B cell (primary cell): Measurements from ENCODE around the gene GNA12. TPM values are rescaled to one million over a fixed set of nuclear protein-coding genes. Genes with fewer than 3 reads are reported as not detected.

Experiments used
- ATAC-seq: fragments of 200-7000 bp; cut with Tn5 transposase; one replicate; pipeline ENCODE4 v1.10.0; 2021; ENCODE audit warnings: low read depth, mild to moderate bottlenecking, moderate number of reproducible peaks, moderate library complexity
- CTCF ChIA-PET: fragments of 350-600 bp; sonication (Branson Sonifier 250); formaldehyde crosslinking; loops from one replicate; lab custom pipeline; 2021; ENCODE audit warnings: antibody characterized with exemption, inconsistent platforms; lab: Charles Lee
- POLR2A ChIA-PET: fragments of 350-600 bp; sonication (Branson Sonifier 250); formaldehyde crosslinking; loops from one replicate; lab custom pipeline; 2021; ENCODE audit warnings: antibody characterized with exemption; lab: Charles Lee
- DNase-seq: peaks from one replicate; pipeline ENCODE4 v3.0.0; 2013
- H2AFZ ChIP-seq: 2 replicates; pipeline ENCODE4 v1.6.1; 2012; ENCODE audit warnings: mild to moderate bottlenecking, low read depth, low read length; ENCODE audit not compliant: insufficient read depth, poor library complexity, severe bottlenecking
- H3K27ac ChIP-seq, 2 donors: 1 replicate in 1 of 2; 2 replicates in 1 of 2; pipeline ENCODE4 v1.5.1; 2012 to 2013; ENCODE audit warnings: low read length in 2 of 2, mild to moderate bottlenecking in 2 of 2, moderate library complexity in 1 of 2
- H3K27me3 ChIP-seq, 4 experiments: fragments of 200-600 bp in 1 of 4; sonication (generic) in 1 of 4; replicated peaks in 1 of 4; 1 replicate in 2 of 4; 2 replicates in 2 of 4; pipeline versions ENCODE4 v1.6.1 to v1.7.0; 2013 to 2016; ENCODE audit warnings: low read length in 3 of 4, mild to moderate bottlenecking in 2 of 4, mixed read lengths in 1 of 4, moderate library complexity in 1 of 4; ENCODE audit not compliant: insufficient read depth in 4 of 4, control insufficient read depth in 3 of 4; ENCODE audit errors: control extremely low read depth in 1 of 4
- H3K36me3 ChIP-seq, 2 experiments: replicated peaks in 1 of 2; 1 replicate in 1 of 2; 2 replicates in 1 of 2; pipeline versions ENCODE4 v1.6.1 to v1.7.1; 2013; ENCODE audit warnings: low read length in 1 of 2; ENCODE audit not compliant: insufficient read depth in 2 of 2, control insufficient read depth in 1 of 2; ENCODE audit errors: control extremely low read depth in 1 of 2, extremely low read depth in 1 of 2
- H3K4me1 ChIP-seq, 2 donors: fragments of 200-600 bp in 1 of 2; sonication (generic) in 1 of 2; 1 replicate in 1 of 2; 2 replicates in 1 of 2; pipeline versions ENCODE4 v1.5.1 to v1.6.1; 2013 to 2017; ENCODE audit warnings: low read length in 2 of 2; ENCODE audit not compliant: control insufficient read depth in 2 of 2, insufficient read depth in 2 of 2
- H3K4me2 ChIP-seq: replicated peaks from 2 replicates; pipeline ENCODE3; 2012; ENCODE audit warnings: mild to moderate bottlenecking, low read depth, low read length; ENCODE audit not compliant: poor library complexity, severe bottlenecking
- H3K4me3 ChIP-seq, 5 experiments: fragments of 200-600 bp in 1 of 5; sonication (generic) in 1 of 5; 1 replicate in 3 of 5; 2 replicates in 2 of 5; pipeline versions ENCODE4 v1.5.1 to v1.7.0; 2011 to 2016; ENCODE audit warnings: low read length in 4 of 5, mild to moderate bottlenecking in 4 of 5, low read depth in 2 of 5, control low read depth in 1 of 5, moderate library complexity in 1 of 5; ENCODE audit not compliant: insufficient read depth in 1 of 5; ENCODE audit errors: control extremely low read depth in 1 of 5, extremely low read depth in 1 of 5
- H3K79me2 ChIP-seq: fragments of 200-600 bp; sonication (generic); one replicate; pipeline ENCODE4 v1.6.0; 2016; ENCODE audit warnings: low read length; ENCODE audit not compliant: control insufficient read depth, insufficient read depth
- H3K9ac ChIP-seq: fragments of 200-600 bp; sonication (generic); 2 replicates; pipeline ENCODE4 v1.6.1; 2017; ENCODE audit warnings: mild to moderate bottlenecking, low read length, moderate library complexity
- H3K9me3 ChIP-seq, 3 donors: one replicate each; pipeline versions ENCODE4 v1.6.1 to v1.7.1; 2013; ENCODE audit warnings: low read length in 2 of 3; ENCODE audit not compliant: control insufficient read depth in 2 of 3, insufficient read depth in 1 of 3; ENCODE audit errors: control extremely low read depth in 1 of 3
- H4K20me1 ChIP-seq: 2 replicates; pipeline ENCODE4 v1.6.0; 2012; ENCODE audit warnings: mild to moderate bottlenecking, low read length; ENCODE audit not compliant: insufficient read depth, control insufficient read depth, poor library complexity, severe bottlenecking
- H3K27ac Mint-ChIP-seq: one replicate; pipeline ENCODE4 v1.8.0; 2021; ENCODE audit warnings: mixed read lengths
- H3K27me3 Mint-ChIP-seq: one replicate; pipeline ENCODE4 v1.8.0; 2021; ENCODE audit warnings: mixed read lengths
- H3K4me1 Mint-ChIP-seq: one replicate; pipeline ENCODE4 v1.8.0; 2021; ENCODE audit warnings: mixed read lengths
- H3K4me3 Mint-ChIP-seq: one replicate; pipeline ENCODE4 v1.8.0; 2021; ENCODE audit warnings: mixed read lengths
- H3K9me3 Mint-ChIP-seq: one replicate; pipeline ENCODE4 v1.8.0; 2022; ENCODE audit warnings: mixed read lengths; ENCODE audit not compliant: insufficient read depth
- EZH2 ChIP-seq: IDR thresholded peaks from 2 replicates; pipeline ENCODE4 v1.6.1; 2012; ENCODE audit warnings: borderline replicate concordance, low read depth, mild to moderate bottlenecking, moderate library complexity, low read length; ENCODE audit not compliant: insufficient read depth, poor library complexity, severe bottlenecking
- WGBS: methylation state at CpG from one replicate; pipeline ENCODE4 v1.1.5; 2013; ENCODE audit warnings: missing lambda C conversion rate; ENCODE audit not compliant: insufficient coverage; 5-methylcytosine and 5-hydroxymethylcytosine counted together
- intact Hi-C: fragments of 100-400 bp; cut with micrococcal nuclease; formaldehyde crosslinking; loops from one replicate; pipeline ENCODE4 v1.10.0; 2022
- polyA plus RNA-seq: library from polyadenylated mRNA; depleted of rRNA; stranded (reverse); fragments of >200 nt; gene quantifications from 2 replicates; pipeline ENCODE4 v1.2.3, GENCODE V29; 2012
- total RNA-seq, 2 donors: library from RNA; stranded (reverse); fragments of 120-200 nt in 1 of 2; gene quantifications; 1 replicate in 1 of 2; 2 replicates in 1 of 2; pipeline versions ENCODE4 v1.2.3 to v1.2.4, GENCODE V29; 2013 to 2022
- TF ChIP-seq, protein P1 (sequence below): fragments of 200-600 bp; IDR thresholded peaks from one replicate; pipeline ENCODE4 v1.8.0; 2022; ENCODE audit warnings: antibody characterized with exemption, mild to moderate bottlenecking

The GNA12 gene
- total and polyA plus RNA-seq, 2 donors (not counting 1 experiment from before 2014, with no cell fraction given): 34.6 to 110 TPM

- H4K20me1 ChIP-seq: peaks cover 71% of the 10 kb centered on the region
- H3K27ac ChIP-seq: no peak overlapping the region
- intact Hi-C loops: no loop called here
- no peak overlapping the region for H2AFZ ChIP-seq
- no peaks in the 10 kb centered on the region for H3K27me3 ChIP-seq
- ChIA-PET CTCF (no interaction called here), POLR2A (no interaction called here)
- peaks cover 0 to 26% of the 10 kb centered on the region in 2 experiments for H3K36me3 ChIP-seq
- no peak overlapping the region for H3K4me3 Mint-ChIP-seq
- no peaks in the 10 kb centered on the region for H3K9me3 Mint-ChIP-seq
- ATAC-seq (no peak), DNase-seq (no peak)
- H3K79me2 ChIP-seq: peaks cover 92% of the 10 kb centered on the region
- H3K9ac ChIP-seq: no peak overlapping the region
- TF ChIP-seq, protein P1, sequence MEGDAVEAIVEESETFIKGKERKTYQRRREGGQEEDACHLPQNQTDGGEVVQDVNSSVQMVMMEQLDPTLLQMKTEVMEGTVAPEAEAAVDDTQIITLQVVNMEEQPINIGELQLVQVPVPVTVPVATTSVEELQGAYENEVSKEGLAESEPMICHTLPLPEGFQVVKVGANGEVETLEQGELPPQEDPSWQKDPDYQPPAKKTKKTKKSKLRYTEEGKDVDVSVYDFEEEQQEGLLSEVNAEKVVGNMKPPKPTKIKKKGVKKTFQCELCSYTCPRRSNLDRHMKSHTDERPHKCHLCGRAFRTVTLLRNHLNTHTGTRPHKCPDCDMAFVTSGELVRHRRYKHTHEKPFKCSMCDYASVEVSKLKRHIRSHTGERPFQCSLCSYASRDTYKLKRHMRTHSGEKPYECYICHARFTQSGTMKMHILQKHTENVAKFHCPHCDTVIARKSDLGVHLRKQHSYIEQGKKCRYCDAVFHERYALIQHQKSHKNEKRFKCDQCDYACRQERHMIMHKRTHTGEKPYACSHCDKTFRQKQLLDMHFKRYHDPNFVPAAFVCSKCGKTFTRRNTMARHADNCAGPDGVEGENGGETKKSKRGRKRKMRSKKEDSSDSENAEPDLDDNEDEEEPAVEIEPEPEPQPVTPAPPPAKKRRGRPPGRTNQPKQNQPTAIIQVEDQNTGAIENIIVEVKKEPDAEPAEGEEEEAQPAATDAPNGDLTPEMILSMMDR: no peak
- TF ChIP-seq EZH2: no peak
- H3K9me3 ChIP-seq: peaks cover 0 to 3% (median 0%) of the 10 kb centered on the region in 3 donors
- no peak overlapping the region for H3K4me3 ChIP-seq
- 100% methylated on average over 2 of the region's 3 CpGs for WGBS
- no peak overlapping the region for H3K27ac Mint-ChIP-seq
- no peaks in the 10 kb centered on the region for H3K27me3 Mint-ChIP-seq
- H3K4me1 Mint-ChIP-seq: peaks cover 52% of the 10 kb centered on the region
- H3K4me2 ChIP-seq: no peak overlapping the region
- peaks cover 19 to 24% of the 10 kb centered on the region in 2 donors for H3K4me1 ChIP-seq
Measured at GRCh38 chr7:2817456-2817855, 26.7 kb downstream of the GNA12 start.

DNA sequence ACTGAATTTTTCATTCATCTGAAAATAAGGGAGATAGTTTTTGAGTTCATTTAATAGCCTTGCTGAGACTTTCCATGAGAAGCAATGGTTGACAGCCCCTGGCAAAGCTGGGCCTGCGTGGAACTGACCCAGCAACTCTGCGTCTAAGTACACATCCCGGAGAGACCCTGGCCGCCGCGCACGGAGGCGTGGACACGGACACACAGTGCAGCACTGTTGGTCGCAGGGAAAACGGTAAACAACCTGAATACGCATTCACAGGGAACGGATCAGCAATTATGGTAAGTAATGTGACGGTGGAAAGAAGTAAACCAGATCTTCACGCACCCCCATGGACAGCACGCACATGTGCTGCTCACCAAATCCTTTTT is 28.2 kb downstream of the GNA12 start:
- H3K36me3 ChIP-seq: peaks cover 0 to 23% of the 10 kb centered on the region in 2 experiments
- no peak for ATAC-seq
- no peak for TF ChIP-seq EZH2
- TF ChIP-seq, protein P1: no peak

More for the DNA sequence above, 28.2 kb downstream of the GNA12 start:
- H3K27ac Mint-ChIP-seq: no peak overlapping the region
- intact Hi-C loops: no loop called here
- no peaks in the 10 kb centered on the region for H3K27me3 ChIP-seq
- H3K4me3 Mint-ChIP-seq: no peak overlapping the region
- H3K9me3 Mint-ChIP-seq: no peaks in the 10 kb centered on the region
- H3K27me3 Mint-ChIP-seq: no peaks in the 10 kb centered on the region
- POLR2A ChIA-PET: interaction anchor here (0.6 kb wide), 1 partner anchor 185 kb away, joined by 3 read pairs; no protein-coding TSS in a partner anchor
- no peak overlapping the region for H3K9ac ChIP-seq
- peaks cover 3 to 21% of the 10 kb centered on the region in 2 donors for H3K4me1 ChIP-seq
- 92% methylated on average over 16 of the region's 16 CpGs for WGBS
- no peak overlapping the region for H3K4me2 ChIP-seq
- H3K27ac ChIP-seq: no peak overlapping the region
- peaks cover 88% of the 10 kb centered on the region for H3K79me2 ChIP-seq
- CTCF ChIA-PET: interaction anchor here (1.1 kb wide), 1 partner anchor 17 kb away, joined by 3 read pairs; no protein-coding TSS in a partner anchor
- no peak for DNase-seq
- H3K4me1 Mint-ChIP-seq: peaks cover 50% of the 10 kb centered on the region
- no peak overlapping the region for H3K4me3 ChIP-seq
- no peak overlapping the region for H2AFZ ChIP-seq
- H4K20me1 ChIP-seq: peaks cover 67% of the 10 kb centered on the region
- no peaks in the 10 kb centered on the region for H3K9me3 ChIP-seq
